NB4 (cell line): ENCODE measurements around the gene CRTAC1.

ENCODE experiments used
- MAX ChIP-seq: IDR thresholded peaks from 2 replicates; pipeline ENCODE4 v1.6.1; 2011; ENCODE audit warnings: low read depth, low read length
- TF ChIP-seq, protein P1 (sequence below): IDR thresholded peaks from one replicate; pipeline ENCODE4 v1.5.1; 2012; ENCODE audit warnings: low read depth, low read length

- TF ChIP-seq, protein P1, sequence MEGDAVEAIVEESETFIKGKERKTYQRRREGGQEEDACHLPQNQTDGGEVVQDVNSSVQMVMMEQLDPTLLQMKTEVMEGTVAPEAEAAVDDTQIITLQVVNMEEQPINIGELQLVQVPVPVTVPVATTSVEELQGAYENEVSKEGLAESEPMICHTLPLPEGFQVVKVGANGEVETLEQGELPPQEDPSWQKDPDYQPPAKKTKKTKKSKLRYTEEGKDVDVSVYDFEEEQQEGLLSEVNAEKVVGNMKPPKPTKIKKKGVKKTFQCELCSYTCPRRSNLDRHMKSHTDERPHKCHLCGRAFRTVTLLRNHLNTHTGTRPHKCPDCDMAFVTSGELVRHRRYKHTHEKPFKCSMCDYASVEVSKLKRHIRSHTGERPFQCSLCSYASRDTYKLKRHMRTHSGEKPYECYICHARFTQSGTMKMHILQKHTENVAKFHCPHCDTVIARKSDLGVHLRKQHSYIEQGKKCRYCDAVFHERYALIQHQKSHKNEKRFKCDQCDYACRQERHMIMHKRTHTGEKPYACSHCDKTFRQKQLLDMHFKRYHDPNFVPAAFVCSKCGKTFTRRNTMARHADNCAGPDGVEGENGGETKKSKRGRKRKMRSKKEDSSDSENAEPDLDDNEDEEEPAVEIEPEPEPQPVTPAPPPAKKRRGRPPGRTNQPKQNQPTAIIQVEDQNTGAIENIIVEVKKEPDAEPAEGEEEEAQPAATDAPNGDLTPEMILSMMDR, result peak; percentile 89
- TF ChIP-seq MAX, result no peak
These were observed 115.6 kb downstream of the CRTAC1 start for GRCh38 chr10:97914837-97915211.
